22Rv1 (cell line): Measurements from ENCODE around the gene DMD.
"Not testable (repeated sequence)": the region's sequence is repeated elsewhere in the genome, so short reads cannot be mapped to it uniquely, and the experiment has no call there.

Source experiments
- H3K27ac ChIP-seq: fragments of 450-650 bp; 2 replicates; pipeline ENCODE4 v1.5.1; 2017
- ZFX ChIP-seq: fragments of 450-650 bp; IDR thresholded peaks from 2 replicates; pipeline ENCODE4 v1.6.1; 2017; ENCODE audit warnings: antibody characterized with exemption, borderline replicate concordance
- TF ChIP-seq, protein P1 (sequence below): fragments of 450-650 bp; IDR thresholded peaks from 2 replicates; pipeline ENCODE4 v1.5.1; 2017; ENCODE audit warnings: mild to moderate bottlenecking

The DMD gene

GRCh38 chrX:33198561-33199279 is 12.6 kb downstream of the DMD start:
- no peak overlapping the region for H3K27ac ChIP-seq
- no peak for TF ChIP-seq ZFX
- TF ChIP-seq, protein P1, sequence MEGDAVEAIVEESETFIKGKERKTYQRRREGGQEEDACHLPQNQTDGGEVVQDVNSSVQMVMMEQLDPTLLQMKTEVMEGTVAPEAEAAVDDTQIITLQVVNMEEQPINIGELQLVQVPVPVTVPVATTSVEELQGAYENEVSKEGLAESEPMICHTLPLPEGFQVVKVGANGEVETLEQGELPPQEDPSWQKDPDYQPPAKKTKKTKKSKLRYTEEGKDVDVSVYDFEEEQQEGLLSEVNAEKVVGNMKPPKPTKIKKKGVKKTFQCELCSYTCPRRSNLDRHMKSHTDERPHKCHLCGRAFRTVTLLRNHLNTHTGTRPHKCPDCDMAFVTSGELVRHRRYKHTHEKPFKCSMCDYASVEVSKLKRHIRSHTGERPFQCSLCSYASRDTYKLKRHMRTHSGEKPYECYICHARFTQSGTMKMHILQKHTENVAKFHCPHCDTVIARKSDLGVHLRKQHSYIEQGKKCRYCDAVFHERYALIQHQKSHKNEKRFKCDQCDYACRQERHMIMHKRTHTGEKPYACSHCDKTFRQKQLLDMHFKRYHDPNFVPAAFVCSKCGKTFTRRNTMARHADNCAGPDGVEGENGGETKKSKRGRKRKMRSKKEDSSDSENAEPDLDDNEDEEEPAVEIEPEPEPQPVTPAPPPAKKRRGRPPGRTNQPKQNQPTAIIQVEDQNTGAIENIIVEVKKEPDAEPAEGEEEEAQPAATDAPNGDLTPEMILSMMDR, result no peak

DNA sequence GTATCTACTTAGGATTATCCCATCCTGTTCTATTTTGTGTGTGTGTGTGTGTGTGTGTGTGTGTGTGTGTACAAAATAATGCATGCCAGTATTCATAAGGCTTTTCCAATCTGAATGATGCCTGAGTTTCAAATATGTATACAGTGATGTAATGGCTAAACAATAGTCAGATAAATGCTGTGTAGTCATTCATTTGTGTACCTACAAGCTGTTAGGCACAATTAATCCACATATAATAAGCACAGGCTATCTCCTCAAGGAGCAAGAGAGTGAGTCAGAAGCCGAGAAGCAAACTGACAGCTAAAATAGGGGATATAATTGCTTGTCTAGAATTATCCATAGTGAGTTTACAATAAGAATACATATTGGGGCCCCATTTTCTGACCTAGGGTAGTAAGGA is 15.7 kb downstream of the DMD start:
- no peak for TF ChIP-seq ZFX
- TF ChIP-seq, protein P1, result no peak
- H3K27ac ChIP-seq, result no peak overlapping the region

DNA sequence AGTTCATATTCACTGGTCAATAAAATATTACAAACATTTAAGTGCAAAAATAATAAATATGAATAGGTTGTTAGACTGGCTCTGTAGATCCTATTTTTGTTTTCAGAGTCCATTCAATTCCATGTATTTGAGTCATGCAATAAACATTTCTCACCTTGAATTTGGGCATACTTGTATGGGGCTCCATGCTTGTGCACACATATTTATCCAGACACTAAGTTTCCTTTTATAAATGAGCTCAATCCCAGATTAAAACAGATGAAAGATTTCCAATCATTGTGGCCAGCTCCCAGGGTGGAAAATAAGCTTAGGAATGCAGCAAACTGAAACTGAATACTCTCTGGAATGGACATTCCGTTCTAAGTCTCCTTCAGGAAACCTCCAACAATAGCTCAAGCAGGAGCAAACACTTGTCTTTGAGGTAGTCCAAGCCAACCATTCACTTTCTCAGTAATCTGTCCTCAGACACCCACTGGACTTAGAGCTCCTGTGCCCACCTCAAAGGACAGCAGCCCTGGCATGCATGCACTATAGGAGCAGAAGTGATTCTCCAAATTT is 16.4 kb downstream of the DMD start:
- no peak overlapping the region for H3K27ac ChIP-seq
- TF ChIP-seq ZFX, result no peak
- TF ChIP-seq, protein P1, result no peak

- no peak for TF ChIP-seq ZFX
- TF ChIP-seq, protein P1, result no peak
- H3K27ac ChIP-seq, result no peak overlapping the region
Observed at GRCh38 chrX:33194289-33194688, 17.1 kb downstream of the DMD start.

DNA sequence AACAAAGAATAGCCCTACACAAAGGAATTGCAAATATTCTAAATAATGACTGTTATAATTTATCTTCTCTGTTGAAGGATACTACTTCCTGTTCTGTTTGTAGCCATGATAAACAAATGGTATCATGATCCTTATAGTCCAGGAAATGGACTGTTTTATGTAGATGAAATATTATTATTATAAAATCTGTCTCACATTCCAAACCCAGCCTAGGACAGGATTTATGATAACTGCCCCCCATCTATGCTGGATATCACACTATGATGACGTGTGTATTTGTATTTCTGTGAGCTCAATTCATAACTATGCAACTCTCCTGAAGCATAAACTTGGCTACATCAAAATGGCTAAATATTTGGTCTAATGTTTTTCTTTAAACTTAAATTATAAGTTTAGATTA is 21.3 kb downstream of the DMD start:
- TF ChIP-seq, protein P1, result no peak
- TF ChIP-seq ZFX, result no peak

DNA sequence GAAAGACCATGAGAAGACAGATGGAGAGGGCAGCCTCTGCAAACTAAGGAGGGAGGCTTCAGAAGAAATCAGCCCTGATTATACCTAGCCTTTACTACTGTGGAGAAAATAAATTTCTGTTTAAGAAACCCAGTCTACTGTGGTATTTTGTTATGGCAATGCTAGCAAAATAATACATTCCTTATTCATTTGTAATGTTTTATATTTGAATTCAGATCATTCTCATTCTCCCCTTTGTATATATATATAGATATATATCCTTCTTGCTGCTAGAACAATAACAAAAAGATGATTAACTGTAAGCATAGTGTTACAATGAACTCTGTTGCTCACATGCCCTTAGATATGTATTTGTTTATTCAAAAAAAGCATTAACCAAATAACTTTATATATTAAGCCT is 22.5 kb downstream of the DMD start:
- no peak overlapping the region for H3K27ac ChIP-seq
- TF ChIP-seq, protein P1, result no peak
- no peak for TF ChIP-seq ZFX

More for the DNA sequence above, 21.3 kb downstream of the DMD start:
- no peak overlapping the region for H3K27ac ChIP-seq

DNA sequence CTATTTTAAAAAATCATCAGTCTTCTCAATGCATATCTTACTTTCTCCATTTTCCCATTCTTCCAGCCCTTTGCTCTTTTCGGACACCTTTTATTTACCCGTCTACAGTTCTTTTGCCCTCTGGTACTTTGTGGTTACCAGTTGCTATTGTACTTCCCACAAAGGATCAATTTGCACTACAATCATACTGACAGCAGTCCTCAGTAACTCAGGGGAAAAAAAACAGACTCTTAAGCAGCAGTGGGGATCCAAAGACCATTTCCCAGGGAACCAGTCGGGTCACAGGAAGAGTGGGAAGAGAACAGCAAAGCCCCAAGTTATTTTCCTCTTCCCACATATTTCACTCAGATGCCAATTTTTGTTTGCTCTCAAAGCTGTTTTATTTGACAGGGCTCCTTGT is 23.1 kb downstream of the DMD start:
- no peak for TF ChIP-seq ZFX
- TF ChIP-seq, protein P1, result no peak
- H3K27ac ChIP-seq, result no peak overlapping the region

- not testable (repeated sequence) for H3K27ac ChIP-seq
Observed at GRCh38 chrX:33184803-33185202, 26.5 kb downstream of the DMD start.
